HTR-8/SVneo (cell line): Measurements from ENCODE around the gene GOLGA2.
A peak's percentile ranks its signal among the peaks of the same experiment; 100 is the strongest.

ENCODE experiments used
- DNase-seq: peaks from one replicate; pipeline ENCODE4 v3.0.0; 2011; ENCODE audit warnings: low spot score, mixed read lengths; ENCODE audit not compliant: insufficient read length
- FAIRE-seq: peaks from 2 replicates; lab custom pipeline; 2011; peaks lifted over from hg19 to GRCh38; lab: Jason Lieb, UNC

GOLGA2 gene

DNA sequence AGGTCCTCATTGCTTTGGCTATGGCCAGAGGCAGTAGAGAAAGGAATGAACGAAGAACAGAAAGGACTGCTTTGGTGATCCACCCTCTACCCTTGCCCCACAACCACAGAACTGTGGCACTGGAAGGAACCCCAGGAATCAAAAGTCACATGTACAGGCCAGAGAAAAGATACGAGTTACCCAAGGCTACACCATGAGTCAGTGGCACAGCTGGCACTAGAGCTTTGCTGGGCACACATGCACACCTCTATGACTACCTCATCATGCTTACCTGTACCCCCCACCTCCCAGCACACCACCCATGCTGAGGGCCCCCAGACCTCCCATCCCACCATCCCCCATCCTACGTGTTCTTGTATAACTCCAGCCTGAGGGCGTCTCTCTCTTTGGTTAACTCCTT lies 13.1 kb downstream of the GOLGA2 start:
- FAIRE-seq, result no peak
- no peak for DNase-seq

DNA sequence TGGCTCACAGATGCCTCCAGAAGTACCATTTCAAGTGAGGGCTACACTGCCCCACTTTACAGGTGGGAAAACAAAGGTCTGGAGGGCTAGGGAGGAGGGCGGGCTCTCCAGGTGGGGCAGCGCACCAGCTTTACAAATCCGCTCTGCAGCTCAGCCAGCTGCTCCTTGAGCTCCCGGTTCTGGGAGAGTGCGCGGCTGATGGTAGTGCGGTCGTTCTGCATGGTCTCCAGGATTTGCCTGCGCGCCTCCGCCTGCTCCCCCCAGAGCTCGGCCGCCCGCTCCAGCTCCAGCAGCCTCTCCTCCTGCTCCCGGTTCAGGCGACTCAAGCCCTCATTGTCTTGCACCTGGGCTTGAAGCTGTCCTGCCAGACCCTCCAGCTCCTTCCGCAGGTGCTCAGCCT lies 15.5 kb downstream of the GOLGA2 start:
- DNase-seq, result no peak
- no peak for FAIRE-seq

DNA sequence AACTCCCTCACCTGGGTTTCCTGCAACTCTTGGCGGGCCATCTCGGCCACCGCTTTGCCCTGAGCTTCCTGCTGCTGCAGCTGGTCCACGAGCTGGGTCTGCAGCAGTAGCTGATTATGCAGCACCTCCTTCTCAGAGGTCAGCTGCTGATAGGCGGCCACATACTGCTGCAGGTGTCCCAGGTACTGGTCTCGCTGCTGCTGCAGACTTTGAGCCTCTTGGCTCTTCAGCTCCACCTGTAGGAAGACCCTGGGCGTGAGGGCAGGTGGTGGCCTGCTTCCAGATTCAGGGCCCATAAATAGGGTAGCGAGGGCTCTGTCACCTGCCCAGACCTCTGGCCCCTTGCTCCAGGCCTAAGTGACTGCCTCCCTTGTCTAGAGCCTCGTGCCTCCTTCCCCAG lies 16.7 kb downstream of the GOLGA2 start:
- DNase-seq (no peak), FAIRE-seq (no peak)

DNA sequence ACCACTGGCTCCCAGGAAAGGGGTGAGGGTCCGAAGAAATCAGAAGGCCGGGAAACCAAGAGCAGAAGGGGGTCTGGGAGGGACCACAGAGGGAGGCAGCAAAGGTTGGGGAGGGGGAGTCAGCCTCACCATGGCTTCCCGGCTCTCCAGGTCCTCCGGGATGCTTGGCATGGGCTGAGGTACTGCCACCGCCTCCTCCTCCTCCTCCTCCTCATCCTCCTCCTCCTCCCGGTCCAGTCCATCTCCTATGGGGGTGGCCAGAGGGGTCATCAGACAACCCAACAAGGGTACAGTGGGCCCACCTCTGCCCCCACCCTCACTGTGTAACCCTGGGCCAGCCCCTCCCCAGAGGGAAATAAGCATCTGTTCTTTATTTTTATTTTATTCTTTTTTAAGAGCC lies 17.5 kb downstream of the GOLGA2 start:
- FAIRE-seq (no peak), DNase-seq (no peak)

DNA sequence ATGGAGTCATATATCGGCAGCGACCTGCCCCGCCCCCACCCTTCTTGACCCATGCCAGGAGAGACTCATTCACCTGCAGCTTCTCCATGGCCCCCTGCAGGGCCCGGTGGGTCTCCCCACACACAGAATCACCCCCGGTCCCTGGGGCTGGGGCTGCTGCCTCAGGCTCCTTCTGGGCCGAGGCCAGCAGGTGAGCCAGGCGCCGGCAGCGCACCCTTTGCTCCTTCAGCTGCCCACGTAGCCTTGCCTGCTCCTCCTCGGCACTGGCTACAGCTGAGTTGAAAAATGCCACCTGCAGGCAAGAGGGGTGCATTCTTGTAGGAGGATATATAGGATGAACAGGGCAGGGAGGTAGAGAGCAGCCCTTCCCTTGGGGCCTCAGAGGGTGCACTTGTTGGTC lies 17.9 kb downstream of the GOLGA2 start:
- no peak for DNase-seq
- no peak for FAIRE-seq

DNA sequence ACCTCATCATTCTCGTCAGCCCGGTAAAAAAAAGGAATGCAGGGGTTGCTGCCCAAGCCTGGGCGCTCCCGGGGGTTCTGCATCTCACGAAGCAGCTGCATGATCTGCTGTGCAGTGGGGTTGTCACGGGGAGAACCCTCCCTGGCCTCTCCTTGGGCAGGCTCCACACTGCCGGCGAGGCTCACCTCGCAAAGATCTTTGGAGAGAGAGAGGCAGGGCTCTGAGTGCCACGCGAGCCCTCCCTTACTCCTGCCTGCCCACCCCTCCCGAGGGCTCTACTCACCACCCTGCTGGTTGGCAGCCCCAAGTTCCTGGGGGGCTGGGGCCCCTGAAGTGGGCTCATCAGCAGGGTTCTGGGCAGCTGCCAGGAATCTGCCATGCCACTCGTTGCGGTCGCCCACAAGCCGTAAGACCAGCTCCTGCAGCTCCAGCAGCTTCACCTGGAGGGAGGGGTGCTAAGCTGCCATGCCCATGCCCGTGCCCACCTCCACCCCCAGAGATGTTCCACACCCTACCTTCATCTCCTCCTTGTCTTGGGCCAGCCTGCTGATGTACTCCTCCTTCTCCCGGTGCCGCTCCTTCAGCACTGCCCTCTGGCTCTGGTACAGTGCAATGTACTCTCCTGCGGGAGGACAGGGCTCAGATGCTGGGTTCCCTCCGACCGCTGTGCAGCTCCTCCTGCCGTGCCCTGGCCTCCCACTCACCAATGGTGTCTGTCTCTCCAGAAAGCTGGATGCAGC lies 18.6 kb downstream of the GOLGA2 start:
- FAIRE-seq (no peak), DNase-seq (no peak)

DNA sequence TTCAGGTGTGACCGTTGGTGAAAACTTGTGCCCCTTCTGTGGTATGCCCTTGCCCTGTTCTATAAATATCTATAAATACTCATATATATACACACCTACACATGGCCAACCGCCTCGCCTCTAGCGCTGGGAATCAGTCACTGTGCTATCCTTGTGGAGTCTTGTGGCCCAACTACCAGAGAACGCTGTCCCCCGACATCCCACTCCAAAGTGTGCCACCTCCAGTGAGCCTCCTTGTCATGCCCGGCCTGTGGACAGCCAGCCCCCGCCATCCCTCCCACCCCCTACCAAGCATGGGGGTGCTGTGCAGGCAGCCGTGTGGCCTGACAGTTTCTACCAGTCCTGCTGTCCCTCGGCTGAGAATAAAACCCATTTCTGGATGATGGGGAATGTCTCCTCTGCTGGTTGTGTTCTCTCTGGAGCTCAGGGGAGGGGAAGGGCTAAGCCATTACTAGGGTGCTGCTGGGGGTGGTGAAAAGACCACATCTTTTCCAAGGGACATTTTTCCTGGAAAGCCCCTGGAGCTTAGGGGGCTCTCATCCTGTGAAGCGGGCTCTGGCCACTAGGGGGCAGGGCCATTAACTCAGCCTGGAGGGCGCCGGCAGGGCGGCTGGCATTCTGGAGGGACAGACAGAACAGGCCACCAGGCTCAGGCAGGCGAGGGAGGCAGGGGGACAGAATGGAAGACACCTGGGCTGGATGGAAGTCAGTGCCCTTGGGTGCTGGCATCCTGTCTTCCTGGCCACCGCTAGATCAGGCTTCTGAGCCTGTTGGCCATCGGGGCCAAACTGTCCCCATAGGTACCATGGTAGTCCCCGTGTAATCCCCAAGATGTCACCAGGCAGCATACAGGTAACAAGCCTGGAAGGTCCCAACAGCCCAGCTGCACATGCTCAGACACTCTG lies 20.7 kb downstream of the GOLGA2 start:
- DNase-seq (peak; percentile 54), FAIRE-seq (no peak)

DNA sequence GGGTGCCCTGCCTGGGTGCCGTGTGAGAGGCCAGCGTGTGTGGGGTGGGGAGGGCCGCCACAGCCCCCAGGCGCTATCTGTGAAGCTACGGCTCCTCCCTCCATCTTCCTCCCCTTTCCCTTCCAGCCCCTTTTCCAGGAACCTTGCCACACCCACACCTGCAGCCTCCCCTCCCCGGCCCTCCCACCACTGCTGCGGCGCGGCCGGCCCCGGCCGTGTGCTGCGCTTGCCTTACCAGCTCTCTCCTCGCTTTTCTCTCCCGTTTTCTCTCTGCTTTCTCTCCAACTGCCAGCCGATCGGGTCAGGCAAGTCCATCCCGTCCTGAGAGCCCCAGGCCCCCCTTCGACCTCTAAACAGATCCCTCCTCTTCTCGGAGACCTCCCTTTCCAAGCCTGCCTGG lies 21.4 kb downstream of the GOLGA2 start:
- FAIRE-seq (no peak), DNase-seq (no peak)

DNA sequence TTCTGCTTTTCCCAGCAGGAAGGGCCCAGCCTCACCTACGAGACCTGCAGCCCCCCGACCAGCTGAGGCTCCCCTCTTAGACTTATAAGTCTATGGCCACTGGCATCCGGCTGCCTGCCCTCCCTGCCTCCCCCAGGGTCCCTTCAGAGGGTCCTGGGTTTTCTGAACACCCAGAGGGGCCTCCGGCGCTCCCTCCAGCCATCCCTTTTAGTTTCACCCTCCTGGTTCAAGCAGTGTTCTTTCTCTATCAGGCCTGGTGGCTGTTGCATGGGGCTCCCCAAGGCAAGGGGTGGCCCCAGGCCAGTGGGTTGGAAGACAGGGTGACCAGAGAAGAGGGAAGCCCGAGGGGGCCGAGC lies 21.8 kb downstream of the GOLGA2 start:
- no peak for DNase-seq
- no peak for FAIRE-seq

DNA sequence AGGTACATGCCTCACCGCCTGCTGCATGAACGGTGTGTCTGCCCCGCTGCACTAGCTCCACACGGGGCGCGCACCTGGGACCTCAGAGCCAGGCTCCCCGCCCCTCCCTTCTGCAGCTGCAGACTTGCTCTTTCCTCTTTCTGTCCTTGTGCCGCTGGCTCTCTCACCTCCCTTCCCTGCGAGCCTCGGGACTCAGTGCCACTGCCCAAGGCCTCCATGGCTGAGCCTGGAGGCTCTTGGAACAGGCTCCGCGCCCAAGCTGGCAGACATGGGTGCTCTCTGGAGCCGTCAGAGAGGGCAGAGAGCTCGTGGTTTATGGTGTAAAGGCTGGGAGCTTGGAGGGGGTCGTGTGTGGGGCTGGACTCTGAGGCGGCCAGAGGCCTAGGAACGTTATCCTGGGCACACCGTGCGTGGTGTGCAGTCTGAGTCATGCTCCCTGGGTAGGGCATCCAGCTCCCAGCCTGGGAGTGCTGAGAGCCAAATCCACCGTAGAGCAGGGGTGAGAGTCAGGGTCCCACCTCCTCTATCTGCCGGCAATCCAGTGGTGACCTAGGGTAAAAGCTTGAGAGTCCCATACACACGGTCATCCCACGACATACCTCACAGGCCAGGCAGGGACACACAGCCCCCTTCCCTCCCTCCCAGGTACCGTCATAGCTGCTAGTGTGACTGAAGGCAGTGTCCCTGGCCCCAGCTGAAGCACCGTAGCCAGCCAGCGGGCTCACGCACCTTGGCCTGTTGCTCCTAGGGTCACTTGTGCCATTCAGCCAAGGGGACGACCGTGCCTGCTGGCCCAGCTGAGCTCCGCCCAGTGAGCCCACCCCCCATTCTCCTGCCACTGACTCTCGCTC lies 22.4 kb downstream of the GOLGA2 start:
- DNase-seq, result no peak
- FAIRE-seq, result no peak

DNA sequence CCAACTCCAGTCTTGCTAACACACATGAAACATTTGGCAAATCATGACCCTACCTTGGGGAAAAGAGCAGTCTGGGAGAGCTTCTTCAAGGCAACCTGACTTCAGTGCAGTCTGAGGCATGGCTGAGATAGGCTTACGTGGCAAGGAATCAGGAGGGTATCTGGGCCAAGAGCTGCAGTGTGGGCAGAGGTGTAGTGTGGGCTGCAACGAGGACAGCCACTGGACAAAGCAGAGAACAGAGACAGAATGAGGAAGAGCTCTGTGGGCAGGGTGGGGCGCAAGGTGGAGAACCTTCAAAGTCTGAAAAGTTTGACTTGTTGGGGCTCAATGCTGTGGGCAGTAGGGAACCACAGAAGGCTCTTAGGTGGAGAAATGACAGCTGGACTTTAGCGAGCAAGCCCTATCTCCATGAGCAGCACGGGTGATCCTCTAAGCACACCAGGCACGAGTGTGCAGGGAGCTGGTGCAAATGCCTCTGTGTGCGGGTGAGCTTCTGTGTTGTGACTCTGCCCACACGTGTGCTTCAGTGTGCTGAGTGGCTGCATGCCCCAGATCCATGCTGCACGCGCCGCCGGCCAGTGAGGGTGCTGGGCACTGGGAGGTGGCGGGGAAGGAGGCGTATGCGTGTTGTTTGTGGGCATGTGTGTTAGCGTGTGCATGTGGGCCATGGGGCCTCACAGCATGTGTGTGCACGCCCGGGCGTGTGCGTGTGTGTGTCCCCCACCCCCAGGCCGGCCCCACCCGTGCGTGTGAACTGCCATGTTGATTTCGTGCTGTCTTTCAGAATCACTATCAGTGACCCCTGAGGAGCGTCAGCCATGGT lies 23.3 kb downstream of the GOLGA2 start:
- no peak for DNase-seq
- no peak for FAIRE-seq

DNA sequence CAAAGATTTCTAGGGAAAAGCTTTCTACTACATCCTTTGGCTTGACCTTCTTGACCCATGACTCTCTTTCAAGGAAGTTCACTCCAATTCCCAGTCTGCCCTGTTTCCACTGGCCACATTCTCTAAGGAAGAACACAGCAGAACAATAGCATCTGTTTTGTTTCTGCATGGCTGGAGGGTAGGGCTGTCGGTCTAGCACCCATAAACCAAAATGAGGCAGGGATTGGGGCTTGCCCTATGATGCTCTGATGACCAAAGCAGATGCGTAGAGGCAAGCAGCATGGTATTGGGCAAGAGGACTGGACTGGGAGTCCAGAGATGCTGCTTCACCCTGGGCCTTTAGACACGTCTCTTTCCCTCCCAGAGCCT lies 24.1 kb downstream of the GOLGA2 start:
- no peak for DNase-seq
- FAIRE-seq, result no peak

DNA sequence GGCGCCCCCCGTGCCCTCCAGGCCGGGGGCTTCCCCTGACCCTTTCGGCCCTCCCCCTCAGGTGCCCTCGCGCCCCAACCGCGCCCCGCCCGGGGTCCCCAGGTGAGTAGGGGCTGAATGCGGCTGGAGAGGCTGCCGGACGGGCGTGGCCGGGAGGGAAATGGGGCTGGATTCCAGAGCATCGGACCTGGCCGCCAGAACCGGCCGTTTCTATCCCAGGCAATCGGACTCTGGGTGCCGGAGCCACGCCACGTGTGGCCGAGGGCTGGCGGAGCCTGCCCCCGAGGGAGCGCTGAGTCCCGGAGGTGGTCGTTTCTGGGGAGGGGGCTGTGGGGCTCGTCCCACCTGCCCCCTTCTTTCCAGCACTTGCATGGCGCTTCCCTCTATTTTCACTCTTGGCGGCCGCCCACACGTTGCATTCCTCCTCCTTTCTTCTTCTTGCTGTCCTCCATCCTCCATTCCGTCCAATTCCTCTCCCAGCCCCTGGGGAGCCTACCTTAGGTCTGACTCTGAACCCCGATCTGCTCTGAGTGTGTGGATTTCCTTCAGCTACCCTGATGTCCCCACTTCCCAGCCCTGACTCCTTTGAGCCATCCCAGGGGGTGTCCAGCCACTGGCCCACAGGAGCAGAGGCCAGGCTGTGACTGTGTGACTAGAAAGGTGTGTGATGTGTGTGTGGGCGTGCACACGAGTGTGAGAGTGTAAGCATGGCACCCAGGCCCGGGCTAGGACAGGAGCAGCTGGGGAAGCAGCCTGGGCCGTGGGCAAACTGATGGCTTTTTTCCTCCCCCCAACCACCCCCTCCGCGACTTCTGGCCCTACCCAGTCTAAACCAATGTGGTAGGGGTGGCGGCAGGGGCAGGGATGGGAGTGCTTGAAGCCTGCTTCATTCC lies 24.7 kb downstream of the GOLGA2 start:
- DNase-seq, result no peak
- no peak for FAIRE-seq

DNA sequence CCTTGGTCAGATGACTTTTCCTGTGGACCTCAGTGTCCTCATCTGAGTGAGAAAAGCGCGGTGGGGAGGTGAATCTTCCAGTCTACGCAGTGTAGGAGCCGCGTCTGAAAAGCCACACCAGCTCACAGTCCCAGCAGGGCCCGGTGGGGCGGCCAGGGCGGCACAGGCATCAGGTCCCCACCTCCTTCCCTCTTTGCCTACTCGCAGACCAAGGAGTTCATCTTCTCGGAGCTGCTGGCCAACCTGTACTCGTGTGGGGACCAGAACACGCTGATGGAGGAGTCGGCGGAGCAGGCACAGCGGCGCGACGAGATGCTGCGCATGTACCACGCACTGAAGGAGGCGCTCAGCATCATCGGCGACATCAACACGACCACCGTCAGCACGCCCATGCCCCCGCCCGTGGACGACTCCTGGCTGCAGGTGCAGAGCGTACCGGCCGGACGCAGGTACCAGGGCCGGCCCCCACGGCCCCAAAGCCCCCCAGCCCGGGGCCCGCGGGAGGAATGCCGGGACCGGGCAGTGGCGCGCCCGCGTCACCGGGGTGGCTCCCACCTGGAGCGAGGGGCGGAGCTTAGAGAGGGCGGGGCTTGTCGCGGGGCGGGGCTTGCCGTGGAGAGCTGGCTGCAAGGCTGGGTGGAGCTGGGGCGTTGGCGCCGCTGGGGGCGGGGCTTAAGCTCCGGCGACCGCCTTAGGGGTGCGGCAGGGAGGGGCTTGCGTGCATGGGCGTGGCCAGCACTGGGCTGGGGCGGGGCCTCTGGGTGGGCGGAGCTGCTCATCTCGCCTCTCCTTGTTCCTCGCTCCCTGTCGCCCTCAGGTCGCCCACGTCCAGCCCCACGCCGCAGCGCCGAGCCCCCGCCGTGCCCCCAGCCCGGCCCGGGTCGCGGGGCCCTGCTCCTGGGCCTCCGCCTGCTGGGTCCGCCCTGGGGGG lies 25.6 kb downstream of the GOLGA2 start:
- DNase-seq (no peak), FAIRE-seq (no peak)

DNA sequence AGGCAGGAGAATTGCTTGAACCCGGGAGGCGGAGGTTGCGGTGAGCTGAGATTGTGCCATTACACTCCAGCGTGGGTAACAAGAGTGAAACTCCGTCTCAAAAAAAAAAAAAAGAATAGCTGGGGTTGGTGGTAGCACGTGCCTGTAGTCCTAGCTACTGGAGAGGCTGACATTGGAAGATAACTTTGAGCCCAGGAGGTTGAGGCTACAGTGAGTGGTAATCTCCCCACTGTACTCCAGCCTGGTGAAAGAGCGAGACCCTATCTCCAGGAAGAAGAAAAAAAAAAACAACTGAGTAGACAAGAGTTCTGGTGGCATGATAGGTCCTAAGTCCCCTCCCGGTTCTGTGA lies 26.3 kb downstream of the GOLGA2 start:
- DNase-seq, result no peak
- no peak for FAIRE-seq

DNA sequence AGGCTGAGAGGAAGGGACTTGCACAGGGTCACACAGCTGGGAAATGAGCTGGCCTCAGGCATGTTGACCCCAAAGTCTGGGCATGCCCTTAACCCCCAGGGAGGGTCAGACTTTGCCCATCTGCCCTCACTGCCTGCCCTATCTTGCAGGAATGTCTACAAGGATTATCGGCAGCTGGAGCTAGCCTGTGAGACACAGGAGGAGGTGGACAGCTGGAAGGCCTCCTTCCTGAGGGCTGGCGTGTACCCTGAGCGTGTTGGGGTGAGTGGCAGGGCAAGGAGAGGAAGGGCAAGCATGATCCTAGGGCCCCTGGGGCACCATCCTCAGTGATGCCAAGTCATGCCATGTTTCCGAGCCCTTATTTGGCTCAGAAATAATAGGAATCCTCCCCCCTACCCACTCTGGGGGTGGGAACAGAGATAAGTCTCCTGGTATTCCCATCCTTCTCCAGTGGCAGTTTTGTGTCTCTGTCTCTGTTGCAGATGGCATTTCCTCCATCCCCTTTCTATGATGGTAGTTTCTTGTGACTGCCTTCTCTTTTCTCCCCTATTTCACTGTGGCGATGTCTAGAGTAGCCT lies 28.5 kb downstream of the GOLGA2 start:
- no peak for FAIRE-seq
- no peak for DNase-seq

DNA sequence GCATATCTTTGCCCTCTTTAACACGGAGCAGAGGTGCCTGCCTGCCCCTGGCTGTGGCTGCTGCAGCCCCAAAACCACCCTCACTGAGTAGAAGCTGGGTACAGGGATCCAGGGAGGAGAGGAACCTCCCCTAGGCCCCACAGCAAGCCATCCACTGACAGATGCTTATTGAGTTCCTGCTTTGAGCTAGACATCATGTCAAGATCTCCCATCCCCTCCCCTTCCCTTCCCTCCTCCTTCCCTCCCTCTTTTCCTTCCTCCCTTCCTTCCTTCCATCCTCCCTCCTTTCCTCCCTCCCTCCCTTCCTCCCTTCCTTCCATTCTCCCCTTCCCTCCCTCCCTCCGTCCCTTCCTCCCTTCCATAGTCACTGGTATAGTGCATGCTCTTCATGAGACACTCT lies 29.3 kb downstream of the GOLGA2 start:
- no peak for FAIRE-seq
- DNase-seq, result no peak
